Activated naive CD4-positive, alpha-beta T cell treated with anti-CD3 and anti-CD28 coated beads, Interleukin-2, amount 10 ng/mL, durations not matched to agents 7 days and 5 days (primary cell): Measurements from ENCODE around the gene PTTG1IP.

Experiments
- CTCF ChIA-PET: fragments of 350-600 bp; sonication (Branson Sonifier 250); formaldehyde crosslinking; loops from one replicate; lab custom pipeline; 2021; ENCODE audit warnings: antibody characterized with exemption; lab: Charles Lee
- DNase-seq: peaks from one replicate; pipeline ENCODE4 v3.0.0-alpha.2; 2020
- H3K27ac Mint-ChIP-seq: one replicate; pipeline ENCODE4 v1.8.0; 2021; ENCODE audit warnings: mild to moderate bottlenecking, moderate library complexity, mixed read lengths
- H3K27me3 Mint-ChIP-seq: one replicate; pipeline ENCODE4 v1.8.0; 2021; ENCODE audit warnings: mild to moderate bottlenecking, mixed read lengths
- H3K36me3 Mint-ChIP-seq: one replicate; pipeline ENCODE4 v1.8.0; 2021; ENCODE audit warnings: mixed read lengths
- H3K4me1 Mint-ChIP-seq: one replicate; pipeline ENCODE4 v1.8.0; 2021; ENCODE audit warnings: mixed read lengths
- H3K4me3 Mint-ChIP-seq: one replicate; pipeline ENCODE4 v1.8.0; 2021; ENCODE audit warnings: mild to moderate bottlenecking, moderate library complexity, mixed read lengths
- H3K9me3 Mint-ChIP-seq: one replicate; pipeline ENCODE4 v1.8.0; 2021; ENCODE audit warnings: mixed read lengths

The PTTG1IP gene

GRCh38 chr21:44875316-44875700 lies 1.8 kb upstream of the PTTG1IP start:
- peak overlapping the region; percentile 97 for H3K27ac Mint-ChIP-seq
- CTCF ChIA-PET, result interaction anchor here (0.8 to 7.3 kb wide), 13 partner anchors 8 to 82 kb away, joined by 3 to 93 read pairs (median 4); partner anchors contain the start of gene UBE2G2
- H3K4me1 Mint-ChIP-seq, result peaks cover 53% of the 10 kb centered on the region
- H3K9me3 Mint-ChIP-seq, result no peaks in the 10 kb centered on the region
- peak overlapping the region; percentile 83 for H3K4me3 Mint-ChIP-seq
- peaks cover 4% of the 10 kb centered on the region for H3K36me3 Mint-ChIP-seq
- no peaks in the 10 kb centered on the region for H3K27me3 Mint-ChIP-seq
- peak; percentile 36 for DNase-seq

- peak overlapping the region; percentile 97 for H3K27ac Mint-ChIP-seq
- no peaks in the 10 kb centered on the region for H3K27me3 Mint-ChIP-seq
- H3K9me3 Mint-ChIP-seq, result no peaks in the 10 kb centered on the region
- CTCF ChIA-PET, result interaction anchor here (0.9 to 7.3 kb wide), 11 partner anchors 9 to 81 kb away, joined by 3 to 93 read pairs (median 5); partner anchors contain the start of gene UBE2G2
- peaks cover 54% of the 10 kb centered on the region for H3K4me1 Mint-ChIP-seq
- DNase-seq, result peak; percentile 61
- peaks cover 4% of the 10 kb centered on the region for H3K36me3 Mint-ChIP-seq
- peak overlapping the region; percentile 83 for H3K4me3 Mint-ChIP-seq
Measured at GRCh38 chr21:44874497-44875315, 1.2 kb upstream of the PTTG1IP start.

- Mint-ChIP-seq H3K36me3 (peaks cover 4% of the 10 kb centered on the region), H3K27me3 (no peaks in the 10 kb centered on the region), H3K27ac (peak overlapping the region; percentile 97), H3K4me3 (peak overlapping the region; percentile 83), H3K4me1 (peaks cover 56% of the 10 kb centered on the region), H3K9me3 (no peaks in the 10 kb centered on the region)
- no peak for DNase-seq
- CTCF ChIA-PET, result interaction anchor here (1.2 to 7.3 kb wide), 3 partner anchors 40 to 81 kb away, joined by 3 to 93 read pairs (median 6); partner anchors contain the start of gene UBE2G2
Measured at GRCh38 chr21:44874240-44874496, 678 bp upstream of the PTTG1IP start.

- Mint-ChIP-seq H3K4me3 (peak overlapping the region; percentile 90), H3K27me3 (no peaks in the 10 kb centered on the region), H3K27ac (peak overlapping the region; percentile 88), H3K36me3 (peaks cover 13% of the 10 kb centered on the region), H3K4me1 (peaks cover 69% of the 10 kb centered on the region), H3K9me3 (no peaks in the 10 kb centered on the region)
- CTCF ChIA-PET, result interaction anchor here (0.7 to 7.3 kb wide), 4 partner anchors 55 to 79 kb away, joined by 3 to 93 read pairs (median 4); partner anchors contain the start of gene UBE2G2
- no peak for DNase-seq
Measured at GRCh38 chr21:44872649-44873355, 688 bp downstream of the PTTG1IP start.

GRCh38 chr21:44872323-44872648 lies 1.2 kb downstream of the PTTG1IP start:
- Mint-ChIP-seq H3K4me3 (peak overlapping the region; percentile 90), H3K36me3 (peaks cover 18% of the 10 kb centered on the region), H3K4me1 (peaks cover 75% of the 10 kb centered on the region), H3K27ac (peak overlapping the region; percentile 88), H3K9me3 (no peaks in the 10 kb centered on the region), H3K27me3 (no peaks in the 10 kb centered on the region)
- DNase-seq, result no peak
- CTCF ChIA-PET, result interaction anchor here (1.1 to 7.3 kb wide), 3 partner anchors 60 to 79 kb away, joined by 3 to 93 read pairs (median 4); partner anchors contain the start of gene UBE2G2

GRCh38 chr21:44871576-44872269 lies 1.8 kb downstream of the PTTG1IP start:
- Mint-ChIP-seq H3K27me3 (no peaks in the 10 kb centered on the region), H3K27ac (peak overlapping the region; percentile 88), H3K36me3 (peaks cover 21% of the 10 kb centered on the region), H3K4me1 (peaks cover 80% of the 10 kb centered on the region), H3K9me3 (no peaks in the 10 kb centered on the region), H3K4me3 (peak overlapping the region; percentile 90)
- peak; percentile 42 for DNase-seq
- CTCF ChIA-PET, result interaction anchor here (1.1 to 7.3 kb wide), 3 partner anchors 60 to 78 kb away, joined by 3 to 93 read pairs (median 4); partner anchors contain the start of gene UBE2G2

- no peak for DNase-seq
- CTCF ChIA-PET, result interaction anchor here (7.3 kb wide), 1 partner anchor 71 kb away, joined by 93 read pairs; the partner anchor contains the start of gene UBE2G2
- Mint-ChIP-seq H3K4me1 (peaks cover 81% of the 10 kb centered on the region), H3K36me3 (peaks cover 24% of the 10 kb centered on the region), H3K27ac (peak overlapping the region; percentile 43), H3K9me3 (no peaks in the 10 kb centered on the region), H3K27me3 (no peaks in the 10 kb centered on the region), H3K4me3 (peak overlapping the region; percentile 61)
Measured at GRCh38 chr21:44870748-44871495, 2.6 kb downstream of the PTTG1IP start.

- DNase-seq, result no peak
- peaks cover 28% of the 10 kb centered on the region for H3K36me3 Mint-ChIP-seq
- peak overlapping the region; percentile 61 for H3K4me3 Mint-ChIP-seq
- H3K9me3 Mint-ChIP-seq, result no peaks in the 10 kb centered on the region
- CTCF ChIA-PET, result no interaction called here
- H3K27ac Mint-ChIP-seq, result peak overlapping the region; percentile 43
- peaks cover 81% of the 10 kb centered on the region for H3K4me1 Mint-ChIP-seq
- no peaks in the 10 kb centered on the region for H3K27me3 Mint-ChIP-seq
Measured at GRCh38 chr21:44869781-44870747, 3.4 kb downstream of the PTTG1IP start.

GRCh38 chr21:44868707-44869106 lies 4.8 kb downstream of the PTTG1IP start:
- no peak for DNase-seq
- Mint-ChIP-seq H3K27me3 (no peaks in the 10 kb centered on the region), H3K9me3 (no peaks in the 10 kb centered on the region), H3K4me3 (peak overlapping the region; percentile 65), H3K36me3 (peaks cover 37% of the 10 kb centered on the region), H3K27ac (peak overlapping the region; percentile 90), H3K4me1 (peaks cover 75% of the 10 kb centered on the region)
- CTCF ChIA-PET, result no interaction called here

- Mint-ChIP-seq H3K9me3 (no peaks in the 10 kb centered on the region), H3K27me3 (no peaks in the 10 kb centered on the region), H3K4me1 (peaks cover 77% of the 10 kb centered on the region), H3K4me3 (peak overlapping the region; percentile 65), H3K27ac (peak overlapping the region; percentile 90), H3K36me3 (peaks cover 42% of the 10 kb centered on the region)
- CTCF ChIA-PET, result no interaction called here
- peak; percentile 79 for DNase-seq
Measured at GRCh38 chr21:44867999-44868700, 5.3 kb downstream of the PTTG1IP start.

- no peak for DNase-seq
- CTCF ChIA-PET, result no interaction called here
- Mint-ChIP-seq H3K27me3 (no peaks in the 10 kb centered on the region), H3K36me3 (peaks cover 40% of the 10 kb centered on the region), H3K4me1 (peaks cover 74% of the 10 kb centered on the region), H3K9me3 (no peaks in the 10 kb centered on the region), H3K27ac (peak overlapping the region; percentile 90), H3K4me3 (no peak overlapping the region)
Measured at GRCh38 chr21:44867464-44867863, 6.0 kb downstream of the PTTG1IP start.

GRCh38 chr21:44866780-44867179 lies 6.7 kb downstream of the PTTG1IP start:
- DNase-seq, result no peak
- no peak overlapping the region for H3K4me3 Mint-ChIP-seq

More at GRCh38 chr21:44866780-44867179, 6.7 kb downstream of the PTTG1IP start:
- H3K36me3 Mint-ChIP-seq, result peaks cover 41% of the 10 kb centered on the region
- H3K9me3 Mint-ChIP-seq, result no peaks in the 10 kb centered on the region
- H3K4me1 Mint-ChIP-seq, result peaks cover 68% of the 10 kb centered on the region
- H3K27me3 Mint-ChIP-seq, result no peaks in the 10 kb centered on the region
- H3K27ac Mint-ChIP-seq, result peak overlapping the region; percentile 70
- CTCF ChIA-PET, result no interaction called here
